AG09309 (cell line): ENCODE measurements around the gene ANKRD17.
"Not testable (repeated sequence)": the region's sequence is repeated elsewhere in the genome, so short reads cannot be mapped to it uniquely, and the experiment has no call there.

ENCODE experiments used
- DNase-seq: peaks from one replicate; pipeline ENCODE4 v3.0.0-alpha.2; 2010; ENCODE audit warnings: low read depth
- H3K4me3 ChIP-seq: 2 replicates; pipeline ENCODE4 v1.5.1; 2011; ENCODE audit warnings: mild to moderate bottlenecking, low read depth, low read length, moderate library complexity; ENCODE audit not compliant: control insufficient read depth
- TF ChIP-seq, protein P1 (sequence below): IDR thresholded peaks from 2 replicates; pipeline ENCODE4 v1.5.1; 2011; ENCODE audit warnings: mild to moderate bottlenecking, low read depth, low read length, inconsistent platforms; ENCODE audit not compliant: insufficient read depth, control insufficient read depth; ENCODE audit errors: missing control alignments

The ANKRD17 gene

DNA sequence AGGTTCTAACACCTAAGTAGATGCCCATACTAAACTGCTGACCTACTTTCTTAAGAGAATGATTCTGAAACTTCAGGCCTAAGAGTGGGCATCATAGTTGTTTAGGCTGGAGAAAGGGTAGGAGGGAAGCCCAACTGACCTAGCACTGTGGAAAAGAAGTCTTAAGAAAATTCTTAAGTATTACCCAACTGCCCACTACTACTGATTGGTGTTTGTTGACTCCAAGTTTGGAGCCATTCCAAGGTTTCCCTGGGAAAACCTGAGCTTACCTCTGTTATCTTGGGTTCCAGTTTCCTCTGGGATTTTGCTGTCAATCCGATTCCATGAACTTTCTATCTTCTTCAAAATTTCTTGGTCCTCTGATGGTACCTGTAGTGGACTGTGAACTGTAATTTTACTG, 23.9 kb downstream of the ANKRD17 start:
- TF ChIP-seq, protein P1, sequence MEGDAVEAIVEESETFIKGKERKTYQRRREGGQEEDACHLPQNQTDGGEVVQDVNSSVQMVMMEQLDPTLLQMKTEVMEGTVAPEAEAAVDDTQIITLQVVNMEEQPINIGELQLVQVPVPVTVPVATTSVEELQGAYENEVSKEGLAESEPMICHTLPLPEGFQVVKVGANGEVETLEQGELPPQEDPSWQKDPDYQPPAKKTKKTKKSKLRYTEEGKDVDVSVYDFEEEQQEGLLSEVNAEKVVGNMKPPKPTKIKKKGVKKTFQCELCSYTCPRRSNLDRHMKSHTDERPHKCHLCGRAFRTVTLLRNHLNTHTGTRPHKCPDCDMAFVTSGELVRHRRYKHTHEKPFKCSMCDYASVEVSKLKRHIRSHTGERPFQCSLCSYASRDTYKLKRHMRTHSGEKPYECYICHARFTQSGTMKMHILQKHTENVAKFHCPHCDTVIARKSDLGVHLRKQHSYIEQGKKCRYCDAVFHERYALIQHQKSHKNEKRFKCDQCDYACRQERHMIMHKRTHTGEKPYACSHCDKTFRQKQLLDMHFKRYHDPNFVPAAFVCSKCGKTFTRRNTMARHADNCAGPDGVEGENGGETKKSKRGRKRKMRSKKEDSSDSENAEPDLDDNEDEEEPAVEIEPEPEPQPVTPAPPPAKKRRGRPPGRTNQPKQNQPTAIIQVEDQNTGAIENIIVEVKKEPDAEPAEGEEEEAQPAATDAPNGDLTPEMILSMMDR = no peak
- no peak overlapping the region for H3K4me3 ChIP-seq
- DNase-seq = no peak

DNA sequence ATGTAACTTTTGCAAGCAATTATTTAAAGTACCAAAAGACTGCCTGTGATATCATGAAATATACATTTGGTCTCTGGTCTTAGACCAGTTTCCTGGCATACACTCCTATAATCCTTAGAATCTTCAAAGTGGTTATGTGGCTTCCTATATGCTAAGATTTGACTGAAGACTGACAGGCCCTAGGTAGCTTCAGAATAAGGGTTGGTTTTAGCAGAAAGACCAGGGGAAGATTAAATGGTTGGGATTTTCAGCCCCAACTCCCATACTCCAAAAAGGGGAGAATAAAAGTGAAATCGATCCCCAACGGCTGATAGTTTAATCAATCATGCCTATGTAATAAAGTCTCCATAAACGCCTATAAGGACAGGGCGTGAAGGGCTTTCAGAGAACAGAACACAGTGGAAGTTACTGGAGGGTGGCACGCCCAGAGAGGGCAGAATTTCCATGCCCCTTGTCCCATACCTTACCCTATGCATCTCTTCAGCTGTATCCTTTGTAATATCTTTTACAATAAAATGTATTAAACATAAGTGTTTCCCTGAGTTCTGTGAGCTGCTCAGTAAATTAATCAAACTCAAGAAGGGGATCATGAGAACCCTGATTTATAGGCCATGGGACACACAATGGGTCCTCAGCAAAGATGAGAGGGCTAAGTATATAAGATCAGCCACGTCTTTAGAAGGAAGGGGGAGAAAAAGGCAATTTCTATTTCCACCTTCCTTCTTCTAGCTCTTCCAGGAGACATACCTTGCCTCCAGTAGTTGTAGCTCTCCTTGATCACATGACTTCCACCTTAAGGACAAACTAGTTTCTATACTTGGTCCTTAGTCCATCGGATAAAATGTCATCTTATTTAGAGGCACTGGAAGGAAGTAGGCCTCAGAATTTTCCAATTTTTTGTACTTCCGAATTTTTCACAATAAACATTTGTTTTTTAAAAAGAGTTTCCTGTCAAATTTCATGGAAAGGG, 26.8 kb downstream of the ANKRD17 start:
- TF ChIP-seq, protein P1 = no peak
- H3K4me3 ChIP-seq = no peak overlapping the region
- no peak for DNase-seq

DNA sequence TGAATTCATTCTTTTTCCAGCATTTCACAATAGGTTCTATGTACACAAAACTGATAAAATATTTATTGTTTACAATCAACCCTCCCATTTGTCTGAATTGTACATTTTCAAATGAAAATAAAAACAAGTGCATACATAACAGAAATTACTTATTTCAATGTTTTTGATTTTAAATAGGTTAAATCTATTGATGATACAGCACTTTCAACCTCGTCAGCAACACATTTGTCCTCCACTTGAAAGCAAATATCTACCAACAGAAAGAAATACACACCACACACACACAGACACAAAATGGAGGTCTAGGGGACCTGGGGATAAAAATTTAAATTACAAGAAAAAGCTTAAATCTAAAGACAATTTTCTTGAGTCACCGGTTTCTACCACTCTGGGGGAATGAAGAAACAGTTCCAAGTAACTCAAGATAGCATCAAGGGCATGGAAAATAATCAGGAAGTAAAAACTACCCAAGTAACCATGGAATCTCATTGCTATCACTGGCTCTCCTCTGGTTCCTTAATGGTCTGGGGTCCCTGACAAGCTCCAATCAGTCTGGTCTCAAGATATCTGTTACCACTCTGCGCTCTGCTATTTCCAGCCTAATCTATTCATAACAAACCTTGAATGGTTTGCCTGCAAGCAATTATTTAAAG, 27.6 kb downstream of the ANKRD17 start:
- DNase-seq = no peak
- TF ChIP-seq, protein P1 = no peak
- H3K4me3 ChIP-seq = no peak overlapping the region

DNA sequence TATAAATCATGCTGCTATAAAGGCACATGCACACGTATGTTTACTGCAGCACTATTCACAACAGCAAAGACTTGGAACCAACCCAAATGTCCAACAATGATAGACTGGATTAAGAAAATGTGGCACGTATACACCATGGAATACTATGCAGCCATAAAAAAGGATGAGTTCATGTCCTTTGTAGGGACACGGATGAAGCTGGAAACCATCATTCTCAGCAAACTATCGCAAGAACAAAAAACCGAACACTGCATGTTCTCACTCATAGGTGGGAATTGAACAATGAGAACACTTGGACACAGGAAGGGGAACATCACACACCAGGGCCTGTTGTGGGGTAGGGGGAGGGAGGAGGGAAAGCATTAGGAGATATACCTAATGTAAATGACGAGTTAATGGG, 29.8 kb downstream of the ANKRD17 start:
- not testable (repeated sequence) for DNase-seq, H3K4me3 ChIP-seq

DNA sequence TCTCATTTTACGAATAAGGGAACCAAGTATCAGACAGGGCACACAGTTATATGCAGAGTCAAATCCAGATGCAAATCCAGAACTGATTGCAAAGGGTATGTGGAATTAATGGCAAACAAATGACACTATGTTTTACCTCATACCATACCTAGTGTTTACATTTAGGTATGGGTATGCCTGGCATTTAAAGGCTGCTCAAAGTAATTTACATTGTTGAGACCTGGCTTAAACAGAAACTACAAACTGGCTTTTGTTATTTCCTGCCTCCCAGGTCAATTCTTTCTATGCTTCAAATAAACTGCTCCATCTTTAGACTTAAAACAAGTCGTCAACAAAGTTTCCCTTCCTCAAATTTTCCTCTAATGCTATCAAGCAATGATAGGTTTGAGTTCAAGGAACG, 33.7 kb downstream of the ANKRD17 start:
- H3K4me3 ChIP-seq = no peak overlapping the region
- TF ChIP-seq, protein P1 = no peak
- no peak for DNase-seq

DNA sequence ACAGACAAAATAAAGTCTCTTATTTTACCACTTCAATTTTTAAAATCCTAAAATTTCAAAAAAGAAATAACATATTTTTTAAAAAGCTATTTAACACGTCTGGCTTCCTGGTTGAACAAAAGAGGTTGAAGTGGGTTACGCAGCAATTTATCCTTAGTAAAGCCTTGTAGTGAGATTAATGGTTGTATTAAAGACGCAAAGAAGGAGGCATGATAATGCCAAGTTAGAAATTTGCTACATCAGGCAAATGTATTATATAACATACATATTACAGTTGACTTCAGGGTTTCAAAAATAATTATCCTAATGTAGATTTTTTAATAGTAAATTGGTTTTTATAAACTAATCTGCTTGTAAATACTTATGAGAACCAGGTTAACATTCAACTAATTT, 35.3 kb downstream of the ANKRD17 start:
- no peak overlapping the region for H3K4me3 ChIP-seq
- DNase-seq = no peak
- TF ChIP-seq, protein P1 = no peak
